Measurements from ENCODE around the gene SHD.
"Not testable (repeated sequence)": the region's sequence is repeated elsewhere in the genome, so short reads cannot be mapped to it uniquely, and the experiment has no call there.

Gene SHD

GRCh38 chr19:4267101-4267900 is 11.8 kb upstream of the SHD start:
- DNase-seq, result peak; percentile 56 to 78 (median 63)

- no peak for DNase-seq
These were observed 10.9 kb upstream of the SHD start for GRCh38 chr19:4267901-4268815.

GRCh38 chr19:4268816-4269430 is 10.1 kb upstream of the SHD start:
- DNase-seq, result no peak

DNA sequence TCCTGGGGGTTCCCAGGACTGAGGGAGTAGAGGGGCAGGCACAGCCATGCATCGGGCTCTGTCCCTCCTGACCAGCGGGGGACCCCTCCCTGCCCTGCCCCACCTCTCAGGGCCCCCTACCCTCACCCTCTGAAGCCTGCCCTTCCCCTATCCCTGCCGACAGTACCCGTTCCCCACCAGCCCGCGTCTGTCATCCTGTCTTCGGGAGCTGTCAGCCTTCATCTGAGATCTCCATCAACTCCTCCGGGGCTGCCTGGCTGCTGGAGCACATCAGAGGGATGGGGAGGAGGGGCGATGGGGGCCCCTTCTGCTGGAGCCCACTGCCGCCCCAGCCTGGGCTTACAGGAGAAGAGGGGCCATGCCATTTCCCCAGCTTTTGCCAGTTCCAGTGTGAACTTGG is 6.2 kb upstream of the SHD start:
- DNase-seq, result no peak

- not testable (repeated sequence) for DNase-seq
These were observed 4.8 kb upstream of the SHD start for GRCh38 chr19:4274321-4274686.

- DNase-seq, result no peak
These were observed 1.8 kb upstream of the SHD start for GRCh38 chr19:4277191-4277696.

DNA sequence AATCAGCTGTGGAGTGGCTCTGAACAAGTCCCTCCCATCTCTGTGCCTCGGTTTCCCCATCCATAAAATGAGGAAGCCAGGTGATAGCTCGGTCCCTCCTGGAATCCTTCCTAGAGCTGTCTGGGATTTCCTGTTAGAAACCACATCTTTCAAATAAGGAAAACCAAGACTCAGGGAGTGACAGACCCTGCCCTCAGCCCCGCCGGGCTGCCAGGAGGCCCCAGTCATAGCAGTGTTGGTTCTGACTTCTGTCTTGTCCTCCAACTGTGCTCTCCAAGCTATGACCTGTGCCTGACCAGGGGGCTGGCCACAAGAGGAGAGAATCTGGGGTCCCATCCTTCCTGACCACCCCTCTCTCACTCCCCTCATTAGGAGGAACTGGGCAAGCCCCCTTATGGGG is 1.1 kb upstream of the SHD start:
- DNase-seq, result peak in 1 of 3 donors; percentile 16

DNA sequence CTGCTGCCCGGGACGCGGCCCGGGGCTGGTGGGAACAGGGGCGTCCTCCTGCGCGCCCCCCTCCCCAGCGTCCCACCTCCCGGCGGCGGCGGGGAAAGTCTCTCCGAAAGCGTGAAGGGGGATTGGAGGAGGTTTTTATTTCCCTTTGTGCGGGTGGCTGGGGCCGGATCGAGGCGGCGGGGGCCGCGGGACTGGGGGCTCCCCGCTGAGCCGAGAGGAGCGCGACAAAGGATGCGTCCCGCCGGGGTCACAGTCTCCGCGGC is 132 bp downstream of the SHD start:
- no peak for DNase-seq

DNA sequence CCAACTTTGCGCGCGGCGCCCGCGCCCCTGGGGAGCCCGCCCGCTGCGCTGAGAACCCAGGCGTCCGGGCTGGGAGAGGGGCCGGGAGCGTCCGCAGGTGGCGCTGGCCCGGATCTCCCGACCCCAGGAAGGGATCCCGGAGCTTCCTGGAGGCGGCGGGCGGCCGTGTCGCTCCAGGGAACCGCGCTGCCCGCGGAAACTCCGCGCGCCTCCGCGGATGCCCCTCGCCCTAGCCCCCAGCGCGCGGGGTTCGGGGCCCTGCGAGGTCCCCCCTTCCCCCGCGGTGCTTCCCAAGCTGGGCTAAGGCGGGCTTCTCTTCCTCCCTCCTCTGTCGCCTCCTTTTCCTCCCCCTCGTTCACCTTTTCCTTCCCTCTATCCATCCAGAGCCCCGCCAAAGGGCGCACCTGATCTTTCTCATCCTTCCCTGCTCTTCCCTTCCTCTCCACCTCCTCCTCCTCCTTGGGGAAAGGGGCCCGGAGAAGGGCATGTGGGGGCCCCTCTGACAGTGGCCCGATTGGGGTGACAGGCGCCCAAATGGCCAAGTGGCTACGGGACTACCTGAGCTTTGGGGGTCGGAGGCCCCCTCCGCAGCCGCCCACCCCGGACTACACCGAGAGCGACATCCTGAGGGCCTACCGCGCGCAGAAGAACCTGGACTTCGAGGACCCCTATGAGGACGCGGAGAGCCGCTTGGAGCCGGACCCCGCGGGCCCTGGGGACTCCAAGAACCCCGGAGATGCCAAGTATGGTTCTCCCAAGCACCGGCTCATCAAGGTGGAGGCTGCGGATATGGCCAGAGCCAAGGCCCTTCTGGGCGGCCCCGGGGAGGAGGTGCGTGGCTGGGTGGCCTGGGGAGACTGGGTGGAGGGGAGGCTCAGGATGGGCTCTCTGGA is 710 bp downstream of the SHD start:
- DNase-seq, result peak in 1 of 3 donors; percentile 15

GRCh38 chr19:4284176-4284958 is 5.3 kb downstream of the SHD start:
- peak; percentile 15 to 34 (median 21) for DNase-seq

- peak in 1 of 3 donors; percentile 15 for DNase-seq
These were observed 5.9 kb downstream of the SHD start for GRCh38 chr19:4284974-4285373.

GRCh38 chr19:4286141-4286540 is 7.1 kb downstream of the SHD start:
- DNase-seq, result not testable (repeated sequence)

DNA sequence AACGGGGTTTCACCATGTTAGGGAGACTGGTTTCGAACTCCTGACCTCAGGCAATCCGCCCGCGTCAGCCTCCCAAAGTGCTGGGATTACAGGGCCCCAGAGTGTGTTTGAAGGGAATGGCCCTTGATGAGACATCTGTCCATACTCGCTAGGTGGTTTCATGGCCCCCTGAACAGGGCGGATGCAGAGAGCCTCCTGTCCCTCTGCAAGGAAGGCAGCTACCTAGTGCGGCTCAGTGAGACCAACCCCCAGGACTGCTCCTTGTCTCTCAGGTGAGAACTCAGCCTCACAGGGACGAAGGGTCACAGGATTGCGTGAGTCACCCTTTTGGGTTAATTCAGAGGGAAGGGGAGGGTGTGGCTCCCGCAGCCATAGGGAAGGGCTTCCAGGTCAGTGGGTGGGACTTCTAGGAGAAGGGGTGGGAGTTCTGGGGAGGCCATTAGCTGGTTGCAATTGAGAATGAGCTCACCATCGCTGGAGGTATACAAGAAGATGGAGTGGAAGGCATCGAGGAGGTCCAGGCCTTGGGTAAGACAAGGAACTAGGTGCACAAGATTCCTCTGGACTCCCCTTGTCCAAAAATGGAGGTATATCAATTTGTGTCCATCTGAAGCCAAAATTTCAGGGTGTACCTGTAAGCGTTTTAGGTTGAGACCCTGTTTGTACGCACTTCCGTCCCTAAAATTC is 9.2 kb downstream of the SHD start:
- no peak for DNase-seq

GRCh38 chr19:4291184-4291732 is 12.2 kb downstream of the SHD start:
- DNase-seq, result no peak

GRCh38 chr19:4292515-4292914 is 13.4 kb downstream of the SHD start:
- no peak for DNase-seq

DNA sequence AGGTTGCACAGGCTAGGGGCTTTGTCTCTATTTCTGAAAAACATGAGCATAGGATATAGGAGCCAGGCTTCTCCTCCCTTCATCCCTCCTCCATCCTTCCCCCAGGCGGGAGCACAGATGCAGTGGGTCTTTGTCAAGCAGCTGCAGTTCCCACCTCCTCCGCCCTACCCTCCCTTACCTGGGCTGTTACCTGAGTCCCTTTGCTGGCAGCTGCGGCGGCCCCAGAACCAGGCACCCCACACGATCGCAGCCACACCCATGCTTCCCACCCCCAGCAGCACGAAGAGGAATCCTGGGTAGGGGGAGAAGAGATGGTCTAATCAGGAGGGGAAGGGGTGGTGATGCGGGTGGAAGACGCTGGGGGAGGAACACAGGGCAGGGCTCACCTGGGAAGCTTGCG is 15.3 kb downstream of the SHD start:
- DNase-seq, result no peak

GRCh38 chr19:4295972-4296771 is 17.1 kb downstream of the SHD start:
- no peak for DNase-seq

GRCh38 chr19:4297901-4298809 is 19.1 kb downstream of the SHD start:
- DNase-seq, result no peak
